HG03432 (cell line): ENCODE data around the gene ACVR2B.

ENCODE experiments used
- ATAC-seq: cut with Tn5 transposase; IDR thresholded peaks from one replicate; pipeline ENCODE4 v1.9.1; 2021; ENCODE audit warnings: mild to moderate bottlenecking, moderate library complexity; ENCODE audit not compliant: unreplicated experiment

The ACVR2B gene

DNA sequence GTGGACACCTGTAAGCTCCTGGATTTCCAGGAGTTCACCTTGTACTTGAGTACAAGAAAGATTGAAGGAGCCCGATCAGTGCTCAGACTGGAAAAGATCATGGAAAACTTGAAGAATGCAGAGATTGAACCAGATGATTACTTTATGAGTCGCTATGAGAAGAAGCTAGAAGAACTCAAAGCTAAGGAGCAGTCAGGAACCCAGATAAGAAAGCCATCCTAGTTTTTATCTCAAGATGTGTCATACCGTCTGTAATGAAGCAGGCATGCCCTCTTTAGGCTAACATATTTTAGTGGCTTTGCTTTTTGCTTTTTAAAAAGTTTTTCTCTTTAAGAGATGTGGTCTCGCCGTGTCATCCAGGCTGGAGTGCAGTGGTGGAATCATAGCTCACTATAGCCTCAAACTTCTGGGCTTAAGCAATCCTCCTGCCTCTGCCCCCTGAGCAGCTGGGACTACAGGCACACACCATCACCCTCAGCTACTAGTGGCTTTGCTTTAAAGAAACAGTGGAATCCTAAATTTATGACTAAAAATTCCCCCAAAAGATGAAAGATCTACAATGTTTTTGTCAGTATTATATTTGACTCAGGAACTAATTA lies 70.5 kb downstream of the ACVR2B start:
- no peak for ATAC-seq

DNA sequence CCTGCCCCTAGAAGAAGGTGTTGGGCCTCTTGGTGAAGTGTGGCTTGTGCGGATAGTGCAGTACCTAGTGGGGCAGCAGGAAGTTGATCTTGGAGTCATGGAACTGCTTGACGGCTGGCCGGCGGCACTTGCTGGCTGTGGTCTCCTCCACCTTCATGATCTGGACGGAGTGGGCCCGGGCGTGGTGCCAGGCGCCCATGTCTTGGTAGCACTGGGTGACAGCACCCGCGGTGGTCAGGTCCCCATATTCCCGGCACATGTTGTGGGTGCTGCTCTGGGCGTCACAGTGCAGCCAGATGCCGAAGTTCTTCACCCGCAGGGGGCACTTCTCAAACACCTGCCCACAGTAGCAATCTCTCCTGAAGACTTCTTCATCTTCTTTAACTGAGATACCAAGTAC lies 73.1 kb downstream of the ACVR2B start:
- no peak for ATAC-seq

DNA sequence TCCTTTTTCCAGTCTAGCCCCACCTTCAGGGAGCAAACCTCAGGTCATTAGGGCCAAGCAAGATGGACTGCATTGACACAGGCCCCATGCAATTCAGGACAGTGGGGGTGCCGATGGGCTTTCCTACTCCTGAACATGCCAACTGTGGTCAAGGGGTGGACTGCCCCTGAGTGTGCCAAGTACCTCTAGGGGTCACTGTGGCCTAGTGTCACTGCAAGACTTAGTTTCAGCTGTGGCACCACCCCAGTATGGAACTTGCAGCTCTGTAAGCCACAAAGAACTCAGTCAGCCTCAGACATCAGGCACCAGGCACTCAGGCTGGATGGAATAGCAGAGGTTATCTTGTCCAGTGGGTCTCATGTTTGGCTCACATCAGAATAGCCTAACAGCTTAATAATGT lies 74.8 kb downstream of the ACVR2B start:
- no peak for ATAC-seq

DNA sequence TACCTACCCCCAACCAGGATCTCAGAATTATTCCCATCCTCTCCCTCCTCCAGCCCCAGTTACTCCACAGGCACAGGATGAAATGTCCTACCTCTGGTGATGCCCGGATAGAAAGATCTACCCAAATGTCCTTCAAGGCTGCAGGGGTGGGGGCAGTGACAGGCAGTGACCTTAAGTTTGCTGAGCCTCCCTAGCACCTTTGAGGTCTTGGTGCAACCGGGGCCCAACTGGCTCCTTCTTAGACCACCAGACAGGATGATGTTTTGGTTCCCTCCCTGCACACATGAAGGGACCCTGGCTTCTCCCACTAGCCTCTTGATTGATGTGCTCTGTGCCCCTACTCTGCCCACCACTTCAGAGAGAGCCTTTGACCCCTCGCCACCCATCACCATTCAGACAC lies 78.8 kb downstream of the ACVR2B start:
- no peak for ATAC-seq

DNA sequence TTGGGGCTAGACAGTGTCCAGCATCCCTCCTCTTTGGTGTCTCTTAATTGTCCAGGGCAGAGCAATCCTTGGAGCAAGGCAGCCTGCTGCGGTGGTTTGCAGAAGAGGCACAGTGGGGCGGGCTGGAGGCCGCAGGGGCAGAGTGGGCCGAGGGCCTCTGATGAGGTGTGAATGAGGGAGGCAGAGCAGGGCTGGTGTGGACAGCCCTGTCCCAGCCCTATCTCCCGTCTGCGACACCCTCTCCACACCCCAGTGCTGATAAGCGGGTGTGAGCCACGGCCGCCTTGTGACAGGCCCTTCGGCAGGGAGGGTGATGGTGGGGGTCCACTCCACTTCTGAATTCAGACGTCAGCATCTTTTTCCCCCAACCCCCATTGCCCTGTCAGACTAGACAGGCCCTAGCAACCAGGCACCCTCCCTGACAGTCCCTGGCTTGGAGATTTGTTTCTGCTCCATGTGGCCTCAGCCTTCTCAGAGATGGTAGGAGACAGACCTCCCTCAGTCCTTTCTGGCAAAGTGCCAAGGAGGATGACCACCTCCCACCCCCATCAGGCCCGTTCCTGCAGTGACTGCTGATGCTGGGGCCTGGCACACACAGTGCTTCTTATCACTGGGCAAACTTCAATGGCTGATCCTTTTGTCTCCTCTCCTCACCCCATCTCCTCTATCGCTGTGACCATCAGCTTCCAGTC lies 79.7 kb downstream of the ACVR2B start:
- no peak for ATAC-seq

DNA sequence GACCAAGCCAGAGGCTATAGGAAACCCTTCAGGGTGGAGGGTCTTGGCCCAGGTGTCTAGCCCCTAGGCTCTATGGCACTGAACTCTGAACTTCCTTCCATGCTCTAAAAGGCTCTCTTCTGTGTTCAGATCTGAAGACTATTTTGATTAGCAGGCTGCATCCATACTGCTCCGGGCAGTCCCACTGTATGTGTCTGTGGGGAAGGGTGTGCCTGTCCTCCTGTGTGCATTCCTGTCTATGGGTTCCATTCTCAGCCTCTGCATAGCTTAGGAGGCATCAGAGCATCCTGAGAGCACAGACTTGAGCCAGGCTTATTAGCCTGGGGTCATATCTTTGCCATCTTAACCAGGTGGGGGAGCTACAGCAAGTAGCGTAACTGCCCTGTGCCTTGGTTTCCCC lies 80.5 kb downstream of the ACVR2B start:
- no peak for ATAC-seq

DNA sequence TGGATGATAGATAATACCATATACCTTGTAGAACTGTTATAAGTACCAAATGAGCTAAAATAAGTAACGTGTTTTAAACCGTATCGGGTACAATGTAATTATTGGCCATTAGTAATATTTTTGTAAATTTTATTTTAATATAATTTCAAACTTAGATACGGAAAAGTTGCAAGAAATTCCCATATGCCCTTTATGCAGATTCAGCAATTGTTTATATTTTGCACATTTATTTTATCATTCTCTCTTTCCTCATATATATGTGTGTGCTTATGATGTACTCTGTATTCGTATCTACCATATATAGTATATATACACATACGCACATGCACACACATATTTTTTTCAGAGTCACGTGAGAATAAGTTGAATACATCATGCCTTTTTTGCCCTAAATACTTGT lies 80.9 kb downstream of the ACVR2B start:
- no peak for ATAC-seq

DNA sequence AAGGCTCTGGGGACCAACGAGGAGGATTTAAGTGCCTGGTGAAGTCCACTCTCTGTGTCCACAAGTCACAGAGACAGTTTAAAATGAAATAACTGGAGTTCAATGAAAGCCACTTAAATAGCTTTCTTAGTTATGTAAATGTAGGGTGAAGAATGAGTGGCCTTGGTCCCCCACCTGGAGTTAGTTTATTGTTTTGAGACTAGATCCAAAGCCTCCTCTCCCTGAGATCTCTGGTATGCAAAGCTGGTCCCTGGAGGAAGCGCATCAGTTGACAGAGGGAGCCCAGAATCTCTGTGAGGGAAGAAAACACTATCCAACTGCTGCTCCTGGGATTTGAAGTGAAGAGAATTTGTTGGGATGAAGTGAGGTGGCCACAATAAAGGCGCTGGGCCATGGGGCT lies 83.0 kb downstream of the ACVR2B start:
- no peak for ATAC-seq

DNA sequence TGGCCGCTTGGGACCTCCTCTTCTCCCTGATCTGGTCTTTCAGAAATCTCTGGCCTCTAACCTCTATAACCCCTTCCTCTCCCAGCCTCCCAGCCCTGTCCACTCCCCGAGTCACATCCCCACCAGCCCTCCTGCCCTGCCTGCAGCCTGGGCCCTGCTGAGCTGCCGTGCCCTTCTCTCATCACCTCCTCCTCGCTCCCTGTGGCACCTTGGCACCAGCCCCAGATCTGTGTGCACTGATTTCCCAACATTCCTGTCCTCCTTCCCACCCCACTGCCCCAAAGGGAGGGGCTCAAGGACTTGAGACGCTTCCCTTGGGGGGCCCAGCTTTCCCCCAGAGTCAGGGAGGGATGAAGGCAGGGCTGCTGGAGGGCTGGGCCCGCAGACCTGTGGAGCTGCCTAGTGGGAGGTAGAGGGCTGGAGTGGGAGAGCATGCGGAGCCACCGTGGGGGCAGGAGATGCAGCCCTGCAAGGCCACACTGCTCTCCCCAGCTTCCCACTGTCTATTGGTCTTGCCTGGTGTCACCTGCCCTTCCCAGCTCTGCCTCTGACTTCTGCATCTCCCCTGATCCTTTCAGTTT lies 85.2 kb downstream of the ACVR2B start:
- no peak for ATAC-seq

DNA sequence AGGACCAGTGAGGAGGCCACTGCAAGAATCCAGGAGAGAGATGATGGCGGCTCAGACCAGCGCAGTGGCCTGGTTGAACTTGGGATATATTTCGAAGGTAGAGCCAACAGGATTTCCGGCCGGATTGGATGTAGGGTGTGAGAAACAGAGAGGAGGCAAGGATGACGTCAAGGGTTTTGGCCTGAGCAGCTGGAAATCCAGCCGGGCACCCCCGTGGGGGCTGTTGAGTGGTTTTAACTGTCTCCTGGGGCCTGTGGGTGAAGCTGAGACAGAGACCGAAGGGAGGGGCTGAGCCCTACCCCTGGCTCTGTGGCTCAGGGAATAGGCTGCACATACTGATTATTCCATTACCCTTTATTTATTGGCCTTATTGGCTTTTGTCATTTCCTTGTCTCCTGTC lies 88.1 kb downstream of the ACVR2B start:
- no peak for ATAC-seq
